HCT116 (cell line): ENCODE measurements around the gene WDFY2. TPM values are rescaled to one million over a fixed set of nuclear protein-coding genes. Genes with fewer than 3 reads are reported as not detected.

Experiments used
- ATAC-seq: fragments of 200-7000 bp; cut with Tn5 transposase; 2 replicates; pipeline ENCODE4 v1.9.1; 2020; ENCODE audit warnings: mild to moderate bottlenecking, moderate library complexity
- BruUV-seq: library from RNA; stranded (reverse); fragments of 400-500 nt; replicated peaks from 2 replicates; lab custom pipeline; 2021; lab: Mats Ljungman, UMichigan
- CTCF ChIA-PET: fragments of 300-600 bp; sonication (Branson Sonifier 250); formaldehyde crosslinking; loops from one replicate; lab custom pipeline; 2021; ENCODE audit warnings: antibody characterized with exemption; lab: Charles Lee
- POLR2A ChIA-PET: fragments of 300-600, 350-600 bp; sonication (Branson Sonifier 250); formaldehyde crosslinking; loops from one replicate; lab custom pipeline; 2021; ENCODE audit warnings: antibody characterized with exemption; lab: Charles Lee
- RAD21 ChIA-PET, 2 experiments: fragments of 300-600 bp; sonication (Branson Sonifier 250); formaldehyde crosslinking; loops; one replicate each; lab custom pipeline; 2023; ENCODE audit warnings: low total read pairs in 2 of 2; ENCODE audit not compliant: uncharacterized antibody in 2 of 2, unreplicated experiment in 2 of 2, low non-redundant PET in 1 of 2; lab: Charles Lee
- DNase-seq: peaks from one replicate; pipeline ENCODE4 v3.0.0-alpha.2; 2010; ENCODE audit warnings: low read depth, low spot score
- H2AFZ ChIP-seq: fragments of 200-600 bp; shearing (Covaris generic), sonication (generic); 2 replicates; pipeline ENCODE4 v1.6.1; 2017; ENCODE audit warnings: low read depth, mixed run types, mixed read lengths, antibody characterized with exemption, low read length; ENCODE audit not compliant: poor library complexity, severe bottlenecking
- H3K27ac ChIP-seq: 2 replicates; pipeline ENCODE4 v1.5.1; 2012; ENCODE audit warnings: low read depth, low read length
- H3K27me3 ChIP-seq: fragments of 200-600 bp; sonication (generic); 2 replicates; pipeline ENCODE4 v1.6.1; 2016; ENCODE audit warnings: mixed run types, low read length, mixed read lengths; ENCODE audit not compliant: insufficient read depth
- H3K36me3 ChIP-seq, 2 experiments: fragments of 200-500 bp in 1 of 2; fragments of 200-600 bp in 1 of 2; sonication (Bioruptor generic) in 1 of 2; sonication (generic) in 1 of 2; 2 replicates each; pipeline versions ENCODE4 v1.5.1 to v1.6.1; 2014 to 2016; ENCODE audit warnings: low read length in 2 of 2, inconsistent platforms in 1 of 2, mixed read lengths in 1 of 2, mixed run types in 1 of 2; ENCODE audit not compliant: insufficient read depth in 2 of 2, control insufficient read depth in 1 of 2
- H3K4me1 ChIP-seq, 2 experiments: fragments of 200-600 bp in 1 of 2; sonication (generic) in 1 of 2; 2 replicates each; pipeline versions ENCODE4 v1.5.1 to v1.6.1; 2012 to 2017; ENCODE audit warnings: low read length in 2 of 2, inconsistent platforms in 1 of 2, mild to moderate bottlenecking in 1 of 2, mixed read lengths in 1 of 2, mixed run types in 1 of 2, moderate library complexity in 1 of 2; ENCODE audit not compliant: insufficient read depth in 2 of 2, control insufficient read depth in 1 of 2
- H3K4me2 ChIP-seq: fragments of 200-600 bp; sonication (generic); 2 replicates; pipeline ENCODE4 v1.6.1; 2017; ENCODE audit warnings: mixed run types, low read length, mixed read lengths
- H3K4me3 ChIP-seq, 2 experiments: fragments of 200-600 bp in 1 of 2; sonication (generic) in 1 of 2; replicated peaks in 1 of 2; 2 replicates each; pipeline ENCODE4 v1.5.1; 2011 to 2016; ENCODE audit warnings: low read length in 2 of 2, control low read depth in 1 of 2, low read depth in 1 of 2, mild to moderate bottlenecking in 1 of 2, mixed read lengths in 1 of 2, mixed run types in 1 of 2
- H3K79me2 ChIP-seq: fragments of 200-600 bp; sonication (generic); 2 replicates; pipeline ENCODE4 v1.6.1; 2017; ENCODE audit warnings: mild to moderate bottlenecking, mixed run types, low read length, moderate library complexity, mixed read lengths; ENCODE audit not compliant: insufficient read depth
- H3K9ac ChIP-seq: fragments of 200-600 bp; sonication (generic); 2 replicates; pipeline ENCODE4 v1.6.1; 2016; ENCODE audit warnings: low read length, mixed read lengths
- H3K9me2 ChIP-seq: fragments of 200-600 bp; sonication (generic), shearing (Covaris generic); 2 replicates; pipeline ENCODE4 v1.6.1; 2017; ENCODE audit warnings: mixed run types, mild to moderate bottlenecking, moderate library complexity; ENCODE audit not compliant: insufficient read depth
- H3K9me3 ChIP-seq, 2 experiments: fragments of 200-500 bp in 1 of 2; fragments of 200-600 bp in 1 of 2; sonication (Bioruptor generic) in 1 of 2; sonication (generic) in 1 of 2; 2 replicates each; pipeline ENCODE4 v1.6.1; 2014 to 2017; ENCODE audit warnings: low read length in 2 of 2, mixed read lengths in 2 of 2, inconsistent platforms in 1 of 2, low read depth in 1 of 2, mild to moderate bottlenecking in 1 of 2, mixed run types in 1 of 2, moderate library complexity in 1 of 2; ENCODE audit not compliant: control insufficient read depth in 1 of 2, insufficient read depth in 1 of 2
- H4K20me1 ChIP-seq: fragments of 200-600 bp; sonication (generic), shearing (Covaris generic); 2 replicates; pipeline ENCODE4 v1.6.1; 2017; ENCODE audit warnings: mixed run types, mild to moderate bottlenecking, moderate library complexity; ENCODE audit not compliant: insufficient read depth
- CBX3 ChIP-seq: IDR thresholded peaks from 2 replicates; pipeline ENCODE4 v1.6.1; 2012; ENCODE audit warnings: low read depth
- CTCF ChIP-seq, 3 experiments: fragments of 200-600 bp in 1 of 3; sonication (generic) in 1 of 3; IDR thresholded peaks in 2 of 3; conservative IDR thresholded peaks in 1 of 3; 2 replicates each; pipeline ENCODE4 v1.5.1; 2012 to 2017; ENCODE audit warnings: low read depth in 2 of 3, low read length in 2 of 3, antibody characterized with exemption in 1 of 3, borderline replicate concordance in 1 of 3, control low read depth in 1 of 3, mild to moderate bottlenecking in 1 of 3, mixed read lengths in 1 of 3, mixed run types in 1 of 3, moderate library complexity in 1 of 3; ENCODE audit not compliant: insufficient read depth in 1 of 3
- FOSL1 ChIP-seq: IDR thresholded peaks from 2 replicates; pipeline ENCODE4 v1.6.1; 2012; ENCODE audit warnings: low read depth
- JUND ChIP-seq: IDR thresholded peaks from 2 replicates; pipeline ENCODE4 v1.6.1; 2012
- RAD21 ChIP-seq: IDR thresholded peaks from 2 replicates; pipeline ENCODE4 v1.6.1; 2012; ENCODE audit warnings: low read depth, mild to moderate bottlenecking
- REST ChIP-seq: IDR thresholded peaks from 2 replicates; pipeline ENCODE4 v1.6.1; 2012; ENCODE audit warnings: low read depth
- SIN3A ChIP-seq: IDR thresholded peaks from 2 replicates; pipeline ENCODE4 v1.6.1; 2012; ENCODE audit warnings: low read depth
- SP1 ChIP-seq: IDR thresholded peaks from 2 replicates; pipeline ENCODE4 v1.6.1; 2012; ENCODE audit warnings: low read depth
- SRF ChIP-seq: IDR thresholded peaks from 2 replicates; pipeline ENCODE4 v1.6.1; 2012; ENCODE audit warnings: low read depth
- TCF7L2 ChIP-seq: IDR thresholded peaks from 2 replicates; pipeline ENCODE4 v1.7.0; 2011; ENCODE audit warnings: borderline replicate concordance, inconsistent platforms; ENCODE audit not compliant: insufficient read depth, insufficient read length; ENCODE audit errors: extremely low read depth
- YY1 ChIP-seq: IDR thresholded peaks from 2 replicates; pipeline ENCODE4 v1.6.1; 2011; ENCODE audit warnings: low read length, low read depth, moderate library complexity, mild to moderate bottlenecking; ENCODE audit not compliant: insufficient replicate concordance; ENCODE audit errors: extremely low read depth
- ZNF274 ChIP-seq: fragments of 200-500 bp; sonication (Bioruptor generic); IDR thresholded peaks from 2 replicates; pipeline ENCODE4 v1.6.1; 2014; ENCODE audit warnings: mild to moderate bottlenecking, low read depth, low read length, inconsistent platforms
- intact Hi-C: fragments of 100-400 bp; cut with micrococcal nuclease; formaldehyde crosslinking; loops from 2 replicates; pipeline ENCODE4 v1.10.0; 2022
- total RNA-seq: library from RNA; stranded (reverse); gene quantifications from one replicate; pipeline ENCODE4 v1.2.1, GENCODE V29; 2021; ENCODE audit not compliant: unreplicated experiment

WDFY2 gene
- total RNA-seq, 1 experiment from 2014 or later = 6.1 TPM

- POLR2A ChIA-PET = no interaction called here
- H3K9me2 ChIP-seq = no peaks in the 10 kb centered on the region
Measured at GRCh38 chr13:51550151-51550550, 34.1 kb upstream of the WDFY2 start.

GRCh38 chr13:51551416-51551815 is 32.8 kb upstream of the WDFY2 start:
- H3K27me3 ChIP-seq = no peaks in the 10 kb centered on the region
- intact Hi-C loops = no loop called here
- H3K4me2 ChIP-seq = no peak overlapping the region
- H3K4me1 ChIP-seq = peaks cover 2 to 8% of the 10 kb centered on the region in 2 experiments; a peak in 2 of 4 replicates
- no peak overlapping the region for H3K4me3 ChIP-seq
- H4K20me1 ChIP-seq = no peaks in the 10 kb centered on the region
- POLR2A ChIA-PET = no interaction called here
- H3K9me2 ChIP-seq = no peaks in the 10 kb centered on the region
- RAD21 ChIA-PET = no interaction called here
- H3K9me3 ChIP-seq = no peaks in the 10 kb centered on the region
- H3K27ac ChIP-seq = no peak overlapping the region
- H2AFZ ChIP-seq = no peak overlapping the region
- H3K36me3 ChIP-seq = no peaks in the 10 kb centered on the region
- H3K9ac ChIP-seq = no peak overlapping the region
- no peak for DNase-seq
- TF ChIP-seq SIN3A (no peak), REST (no peak), JUND (no peak), SP1 (no peak), FOSL1 (no peak), CBX3 (no peak), RAD21 (no peak)
- TF ChIP-seq, all 23 proteins: peak for 0
- H3K79me2 ChIP-seq = no peaks in the 10 kb centered on the region
- CTCF ChIA-PET = no interaction called here
- ATAC-seq = no peak
- BruUV-seq = no TSS peak

More at GRCh38 chr13:51550151-51550550, 34.1 kb upstream of the WDFY2 start:
- Histone ChIP-seq H4K20me1 (no peaks in the 10 kb centered on the region), H3K27ac (no peak overlapping the region), H3K4me1 (peaks cover 2 to 8% of the 10 kb centered on the region in 2 experiments; a peak in 2 of 4 replicates), H3K27me3 (no peaks in the 10 kb centered on the region), H3K4me2 (no peak overlapping the region), H3K36me3 (no peaks in the 10 kb centered on the region), H2AFZ (no peak overlapping the region), H3K4me3 (no peak overlapping the region), H3K79me2 (no peaks in the 10 kb centered on the region), H3K9ac (no peak overlapping the region), H3K9me3 (no peaks in the 10 kb centered on the region)
- ChIA-PET CTCF (no interaction called here), RAD21 (no interaction called here)
- TF ChIP-seq JUND (no peak), TCF7L2 (no peak), SRF (no peak), CTCF (IDR thresholded peaks at IDR 0.05 in 2 of 3, conservative IDR thresholded peaks at IDR 0.05 in 1 of 3; ENCODE audit: borderline replicate concordance in 1 of 3, insufficient read depth in 1 of 3, low read depth in 2 of 3, low read length in 2 of 3) (no peak), SIN3A (no peak), YY1 (no peak), ZNF274 (no peak)
- DNase-seq (no peak), ATAC-seq (no peak)
- no TSS peak for BruUV-seq
- intact Hi-C loops = no loop called here
